ELR (cell line): ENCODE measurements around the gene ESF1.
A peak's percentile ranks its signal among the peaks of the same experiment; 100 is the strongest.
"Not testable (repeated sequence)": the region's sequence is repeated elsewhere in the genome, so short reads cannot be mapped to it uniquely, and the experiment has no call there.

ENCODE experiments used
- DNase-seq: peaks from one replicate; pipeline ENCODE4 v3.0.0-alpha.2; 2015; ENCODE audit warnings: low read depth

Gene ESF1

GRCh38 chr20:13788167-13788834, 3.6 kb upstream of the ESF1 start:
- peak; percentile 68 for DNase-seq

GRCh38 chr20:13786143-13786828, 1.6 kb upstream of the ESF1 start:
- no peak for DNase-seq

GRCh38 chr20:13784271-13784892, 337 bp downstream of the ESF1 start:
- DNase-seq, result peak; percentile 16

GRCh38 chr20:13783528-13783927, 1.2 kb downstream of the ESF1 start:
- no peak for DNase-seq

GRCh38 chr20:13778827-13779226, 5.9 kb downstream of the ESF1 start:
- no peak for DNase-seq

- peak; percentile 60 for DNase-seq
Measured at GRCh38 chr20:13777171-13777601, 7.5 kb downstream of the ESF1 start.

GRCh38 chr20:13775867-13776266, 8.9 kb downstream of the ESF1 start:
- DNase-seq, result no peak

GRCh38 chr20:13772529-13772928, 12.2 kb downstream of the ESF1 start:
- peak; percentile 39 for DNase-seq

GRCh38 chr20:13771853-13772453, 12.8 kb downstream of the ESF1 start:
- DNase-seq, result peak; percentile 62

GRCh38 chr20:13770141-13770540, 14.6 kb downstream of the ESF1 start:
- DNase-seq, result no peak

- no peak for DNase-seq
Measured at GRCh38 chr20:13765868-13766416, 18.8 kb downstream of the ESF1 start.

GRCh38 chr20:13765299-13765698, 19.4 kb downstream of the ESF1 start:
- DNase-seq, result peak; percentile 58

- DNase-seq, result not testable (repeated sequence)
Measured at GRCh38 chr20:13760451-13760946, 24.2 kb downstream of the ESF1 start.

GRCh38 chr20:13758884-13759283, 25.8 kb downstream of the ESF1 start:
- no peak for DNase-seq

- DNase-seq, result no peak
Measured at GRCh38 chr20:13756551-13756950, 28.2 kb downstream of the ESF1 start.

GRCh38 chr20:13755809-13756208, 28.9 kb downstream of the ESF1 start:
- DNase-seq, result no peak

GRCh38 chr20:13753436-13754036, 31.2 kb downstream of the ESF1 start:
- DNase-seq, result no peak

- no peak for DNase-seq
Measured at GRCh38 chr20:13749811-13750210, 34.9 kb downstream of the ESF1 start.

- no peak for DNase-seq
Measured at GRCh38 chr20:13745784-13746183, 38.9 kb downstream of the ESF1 start.

GRCh38 chr20:13744352-13744751, 40.4 kb downstream of the ESF1 start:
- peak; percentile 0 for DNase-seq

- no peak for DNase-seq
Measured at GRCh38 chr20:13741879-13742278, 42.8 kb downstream of the ESF1 start.
